K562 (cell line): ENCODE results near the gene CDC42SE2. TPM values are rescaled to one million over a fixed set of nuclear protein-coding genes. Genes with fewer than 3 reads are reported as not detected.
A peak's percentile ranks its signal among the peaks of the same experiment; 100 is the strongest.

Experiments used
- ARID1B ChIP-seq: fragments of 450-650 bp; IDR thresholded peaks from 2 replicates; pipeline ENCODE4 v1.6.1; 2016; ENCODE audit warnings: antibody characterized with exemption, mild to moderate bottlenecking, inconsistent platforms
- BHLHE40 ChIP-seq: IDR thresholded peaks from 2 replicates; pipeline ENCODE4 v1.6.1; 2011; ENCODE audit warnings: low read length, improper control_type of control experiment
- BRF1 ChIP-seq: IDR thresholded peaks from 3 replicates; pipeline ENCODE4 v1.6.1; 2011; ENCODE audit warnings: borderline replicate concordance, mild to moderate bottlenecking; ENCODE audit not compliant: insufficient read length; ENCODE audit errors: extremely low read depth
- CBFB ChIP-seq: sonication (generic); formaldehyde crosslinking; IDR thresholded peaks from 2 replicates; pipeline ENCODE4 v1.4.0; 2020; ENCODE audit warnings: mild to moderate bottlenecking, missing genetic modification reagents
- CREB1 ChIP-seq, 2 experiments: sonication (generic) in 1 of 2; formaldehyde crosslinking in 1 of 2; IDR thresholded peaks; 2 replicates each; pipeline versions ENCODE4 v1.6.1 to v1.8.0; 2012 to 2022; ENCODE audit warnings: inconsistent platforms in 1 of 2, mild to moderate bottlenecking in 1 of 2, missing genetic modification reagents in 1 of 2, moderate library complexity in 1 of 2
- EHMT2 ChIP-seq: fragments of 450-650 bp; IDR thresholded peaks from 2 replicates; pipeline ENCODE4 v1.6.1; 2018; ENCODE audit warnings: antibody characterized with exemption
- ETV1 ChIP-seq: fragments of 450-650 bp; conservative IDR thresholded peaks from 2 replicates; pipeline ENCODE4 v1.6.1; 2016; ENCODE audit warnings: missing genetic modification characterization, control low read depth, low read depth, missing compliant biosample characterization
- JUN ChIP-seq, 2 experiments: sonication (generic) in 1 of 2; formaldehyde crosslinking in 1 of 2; IDR thresholded peaks; 2 replicates each; pipeline versions ENCODE4 v1.6.1 to v1.8.0; 2012 to 2022; ENCODE audit warnings: borderline replicate concordance in 2 of 2, mild to moderate bottlenecking in 2 of 2, improper control_type of control experiment in 1 of 2, low read depth in 1 of 2, low read length in 1 of 2, missing genetic modification reagents in 1 of 2
- MCM2 ChIP-seq: fragments of 450-650 bp; IDR thresholded peaks from 2 replicates; pipeline ENCODE4 v1.6.1; 2017; ENCODE audit warnings: low read depth, mild to moderate bottlenecking
- MYBL2 ChIP-seq, 2 experiments: fragments of 450-650 bp in 1 of 2; sonication (generic) in 1 of 2; formaldehyde crosslinking in 1 of 2; IDR thresholded peaks; 2 replicates each; pipeline versions ENCODE4 v1.6.1 to v1.8.1; 2017 to 2022; ENCODE audit warnings: borderline replicate concordance in 1 of 2, inconsistent platforms in 1 of 2, low read depth in 1 of 2, mild to moderate bottlenecking in 1 of 2, missing genetic modification reagents in 1 of 2, moderate library complexity in 1 of 2
- NR2C1 ChIP-seq, 2 experiments: fragments of 450-650 bp; IDR thresholded peaks; 2 replicates each; pipeline ENCODE4 v1.6.1; 2017; ENCODE audit warnings: mild to moderate bottlenecking in 2 of 2, antibody characterized with exemption in 1 of 2, inconsistent platforms in 1 of 2, missing compliant biosample characterization in 1 of 2, missing genetic modification characterization in 1 of 2
- PCBP1 ChIP-seq: fragments of 200-400 bp; formaldehyde crosslinking; IDR thresholded peaks from 2 replicates; pipeline ENCODE4 v1.6.1; 2018; ENCODE audit warnings: mild to moderate bottlenecking, low read depth, low read length; ENCODE audit not compliant: poor library complexity, severe bottlenecking
- SAP30 ChIP-seq: fragments of 200-600 bp; sonication (generic); IDR thresholded peaks from 2 replicates; pipeline ENCODE4 v1.6.1; 2012; ENCODE audit warnings: borderline replicate concordance, low read depth, mild to moderate bottlenecking, moderate library complexity, low read length, control low read depth, inconsistent platforms; ENCODE audit not compliant: insufficient read depth, poor library complexity, severe bottlenecking
- SPI1 ChIP-seq: IDR thresholded peaks from 2 replicates; pipeline ENCODE4 v1.6.1; 2011; ENCODE audit warnings: low read depth, low read length, control low read depth, borderline replicate concordance
- ZBTB34 ChIP-seq: fragments of 250-450 bp; sonication (Bioruptor Pico); IDR thresholded peaks from 2 replicates; pipeline ENCODE4 v1.8.0; 2021; ENCODE audit warnings: mild to moderate bottlenecking, moderate library complexity
- ZNF121 ChIP-seq: sonication (generic); formaldehyde crosslinking; conservative IDR thresholded peaks from 2 replicates; pipeline ENCODE4 v1.8.0; 2022; ENCODE audit warnings: missing genetic modification reagents
- polyA plus RNA-seq, 8 experiments: library from polyadenylated mRNA; depleted of rRNA in 4 of 8; stranded (reverse) in 5 of 8; unstranded in 3 of 8; fragments of >200 nt; fragmentation: Nextera tagmentation in 2 of 8; fragmentation: Illumina TruSeq in 1 of 8; extraction: Ambion mirVana in 2 of 8; extraction: Trizol in 1 of 8; gene quantifications; 2 replicates each; pipeline versions ENCODE4 v1.2.1 to v1.2.3, GENCODE V29; 2011 to 2014; ENCODE audit warnings: inconsistent platforms in 1 of 8, missing spikeins in 1 of 8
- total RNA-seq, 7 experiments: library from RNA; depleted of rRNA in 6 of 7; stranded (reverse); fragments of >200 nt in 6 of 7; fragmentation: Illumina TruSeq in 2 of 7; extraction: Trizol in 2 of 7; gene quantifications; 2 replicates each; pipeline versions ENCODE4 v1.2.1 to v1.2.3, GENCODE V29; 2011 to 2021; ENCODE audit warnings: low replicate concordance in 1 of 7
- TF ChIP-seq, protein P1 (sequence below): fragments of 450-650 bp; IDR thresholded peaks from 2 replicates; pipeline ENCODE4 v1.6.1; 2014; ENCODE audit warnings: low read depth, mild to moderate bottlenecking, moderate library complexity, borderline replicate concordance
- TF ChIP-seq, protein P2 (sequence below), 2 experiments: fragments of 150-350 bp in 1 of 2; IDR thresholded peaks; 2 replicates each; pipeline ENCODE4 v1.6.1; 2012 to 2016; ENCODE audit warnings: low read depth in 2 of 2, low read length in 2 of 2, mild to moderate bottlenecking in 1 of 2, moderate library complexity in 1 of 2

CDC42SE2 gene
- total and polyA plus RNA-seq, 9 of the 15 experiments (the other 6 are each of a cell fraction or from before 2014, with no cell fraction given) = 24.8 to 44.3 (median 32.7) TPM

DNA sequence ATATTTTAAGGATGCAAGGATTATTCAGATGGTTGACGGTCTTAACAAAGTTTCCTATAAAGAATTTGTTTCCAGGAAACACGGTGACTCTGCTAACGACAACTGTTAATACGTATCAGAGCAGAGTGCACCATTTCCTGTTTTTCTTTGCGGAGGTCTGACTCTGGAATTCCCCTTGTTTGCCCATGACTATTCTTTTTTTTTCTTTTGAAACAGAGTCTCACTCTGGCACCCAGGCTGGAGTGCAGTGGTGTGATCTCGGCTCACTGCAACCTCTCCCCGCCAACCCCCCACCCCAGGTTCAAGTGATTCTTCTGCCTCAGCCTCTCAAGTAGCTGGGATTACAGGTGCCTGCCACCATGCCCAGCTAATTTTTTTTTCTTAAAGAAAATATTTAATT lies 115.9 kb downstream of the CDC42SE2 start (continued):
- TF ChIP-seq, protein P1, sequence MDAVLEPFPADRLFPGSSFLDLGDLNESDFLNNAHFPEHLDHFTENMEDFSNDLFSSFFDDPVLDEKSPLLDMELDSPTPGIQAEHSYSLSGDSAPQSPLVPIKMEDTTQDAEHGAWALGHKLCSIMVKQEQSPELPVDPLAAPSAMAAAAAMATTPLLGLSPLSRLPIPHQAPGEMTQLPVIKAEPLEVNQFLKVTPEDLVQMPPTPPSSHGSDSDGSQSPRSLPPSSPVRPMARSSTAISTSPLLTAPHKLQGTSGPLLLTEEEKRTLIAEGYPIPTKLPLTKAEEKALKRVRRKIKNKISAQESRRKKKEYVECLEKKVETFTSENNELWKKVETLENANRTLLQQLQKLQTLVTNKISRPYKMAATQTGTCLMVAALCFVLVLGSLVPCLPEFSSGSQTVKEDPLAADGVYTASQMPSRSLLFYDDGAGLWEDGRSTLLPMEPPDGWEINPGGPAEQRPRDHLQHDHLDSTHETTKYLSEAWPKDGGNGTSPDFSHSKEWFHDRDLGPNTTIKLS = no peak
- peak; percentile 56 for TF ChIP-seq ETV1 (tag)
- no peak for TF ChIP-seq EHMT2
- TF ChIP-seq ZNF121 (CRISPR knock-in tag) = no peak
- no peak for TF ChIP-seq ZBTB34 (CRISPR knock-in tag)
- TF ChIP-seq CBFB = no peak
- 0 out of 2 replicates have a peak, but pooled peaks have one; percentile 16 for TF ChIP-seq ARID1B
- TF ChIP-seq SAP30 = no peak
- TF ChIP-seq SPI1 = peak; percentile 88; the same call in 1 of the 2 replicates
- no peak for TF ChIP-seq NR2C1 (IDR thresholded peaks at IDR 0.05)
- no peak for TF ChIP-seq NR2C1 (tag; IDR thresholded peaks at IDR 0.05)
- no peak for TF ChIP-seq MCM2
- TF ChIP-seq, protein P2, sequence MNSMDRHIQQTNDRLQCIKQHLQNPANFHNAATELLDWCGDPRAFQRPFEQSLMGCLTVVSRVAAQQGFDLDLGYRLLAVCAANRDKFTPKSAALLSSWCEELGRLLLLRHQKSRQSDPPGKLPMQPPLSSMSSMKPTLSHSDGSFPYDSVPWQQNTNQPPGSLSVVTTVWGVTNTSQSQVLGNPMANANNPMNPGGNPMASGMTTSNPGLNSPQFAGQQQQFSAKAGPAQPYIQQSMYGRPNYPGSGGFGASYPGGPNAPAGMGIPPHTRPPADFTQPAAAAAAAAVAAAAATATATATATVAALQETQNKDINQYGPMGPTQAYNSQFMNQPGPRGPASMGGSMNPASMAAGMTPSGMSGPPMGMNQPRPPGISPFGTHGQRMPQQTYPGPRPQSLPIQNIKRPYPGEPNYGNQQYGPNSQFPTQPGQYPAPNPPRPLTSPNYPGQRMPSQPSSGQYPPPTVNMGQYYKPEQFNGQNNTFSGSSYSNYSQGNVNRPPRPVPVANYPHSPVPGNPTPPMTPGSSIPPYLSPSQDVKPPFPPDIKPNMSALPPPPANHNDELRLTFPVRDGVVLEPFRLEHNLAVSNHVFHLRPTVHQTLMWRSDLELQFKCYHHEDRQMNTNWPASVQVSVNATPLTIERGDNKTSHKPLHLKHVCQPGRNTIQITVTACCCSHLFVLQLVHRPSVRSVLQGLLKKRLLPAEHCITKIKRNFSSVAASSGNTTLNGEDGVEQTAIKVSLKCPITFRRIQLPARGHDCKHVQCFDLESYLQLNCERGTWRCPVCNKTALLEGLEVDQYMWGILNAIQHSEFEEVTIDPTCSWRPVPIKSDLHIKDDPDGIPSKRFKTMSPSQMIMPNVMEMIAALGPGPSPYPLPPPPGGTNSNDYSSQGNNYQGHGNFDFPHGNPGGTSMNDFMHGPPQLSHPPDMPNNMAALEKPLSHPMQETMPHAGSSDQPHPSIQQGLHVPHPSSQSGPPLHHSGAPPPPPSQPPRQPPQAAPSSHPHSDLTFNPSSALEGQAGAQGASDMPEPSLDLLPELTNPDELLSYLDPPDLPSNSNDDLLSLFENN (IDR thresholded peaks at IDR 0.05; ENCODE audit: low read depth in 2 of 2, low read length in 2 of 2) = no peak
- TF ChIP-seq CREB1 (IDR thresholded peaks at IDR 0.05) = no peak
- TF ChIP-seq CREB1 (CRISPR knock-in tag; IDR thresholded peaks at IDR 0.05) = no peak
- TF ChIP-seq BRF1 = no peak
- no peak for TF ChIP-seq JUN (IDR thresholded peaks at IDR 0.05; ENCODE audit: borderline replicate concordance, low read depth, low read length)
- TF ChIP-seq JUN (CRISPR knock-in tag; IDR thresholded peaks at IDR 0.05; ENCODE audit: borderline replicate concordance) = no peak
- TF ChIP-seq MYBL2 (IDR thresholded peaks at IDR 0.05; ENCODE audit: low read depth) = no peak
- no peak for TF ChIP-seq MYBL2 (CRISPR knock-in tag; IDR thresholded peaks at IDR 0.05; ENCODE audit: borderline replicate concordance)
- TF ChIP-seq PCBP1 = no peak
- no peak for TF ChIP-seq BHLHE40
